ENCODE measurements around the gene EXD2.
"Not testable (repeated sequence)": the region's sequence is repeated elsewhere in the genome, so short reads cannot be mapped to it uniquely, and the experiment has no call there.

Gene EXD2

DNA sequence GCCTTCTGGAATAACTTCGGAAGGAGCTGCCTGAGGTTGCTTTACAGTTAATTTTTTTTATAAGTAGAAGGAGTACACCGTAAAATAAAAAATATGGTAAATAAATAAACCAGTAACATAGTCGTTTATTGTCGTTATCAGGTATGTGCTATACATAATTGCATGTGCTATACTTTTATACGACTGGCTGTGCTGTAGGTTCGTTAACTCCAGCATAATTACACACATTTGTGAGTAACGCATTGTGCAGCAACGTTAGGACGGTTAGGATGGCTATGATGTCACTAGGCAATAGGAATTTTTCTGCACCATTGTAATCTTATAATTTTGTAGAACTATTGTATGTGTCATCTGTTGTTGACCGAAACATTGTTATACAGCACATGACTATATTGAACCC, 8.5 kb downstream of the EXD2 start:
- DNase-seq (ENCODE audit: insufficient read length, low spot score) = no peak
- TF ChIP-seq, protein P1, sequence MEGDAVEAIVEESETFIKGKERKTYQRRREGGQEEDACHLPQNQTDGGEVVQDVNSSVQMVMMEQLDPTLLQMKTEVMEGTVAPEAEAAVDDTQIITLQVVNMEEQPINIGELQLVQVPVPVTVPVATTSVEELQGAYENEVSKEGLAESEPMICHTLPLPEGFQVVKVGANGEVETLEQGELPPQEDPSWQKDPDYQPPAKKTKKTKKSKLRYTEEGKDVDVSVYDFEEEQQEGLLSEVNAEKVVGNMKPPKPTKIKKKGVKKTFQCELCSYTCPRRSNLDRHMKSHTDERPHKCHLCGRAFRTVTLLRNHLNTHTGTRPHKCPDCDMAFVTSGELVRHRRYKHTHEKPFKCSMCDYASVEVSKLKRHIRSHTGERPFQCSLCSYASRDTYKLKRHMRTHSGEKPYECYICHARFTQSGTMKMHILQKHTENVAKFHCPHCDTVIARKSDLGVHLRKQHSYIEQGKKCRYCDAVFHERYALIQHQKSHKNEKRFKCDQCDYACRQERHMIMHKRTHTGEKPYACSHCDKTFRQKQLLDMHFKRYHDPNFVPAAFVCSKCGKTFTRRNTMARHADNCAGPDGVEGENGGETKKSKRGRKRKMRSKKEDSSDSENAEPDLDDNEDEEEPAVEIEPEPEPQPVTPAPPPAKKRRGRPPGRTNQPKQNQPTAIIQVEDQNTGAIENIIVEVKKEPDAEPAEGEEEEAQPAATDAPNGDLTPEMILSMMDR (IDR thresholded peaks at IDR 0.05; ENCODE audit: insufficient read depth, missing control alignments) = no peak
- no peak for FAIRE-seq

DNA sequence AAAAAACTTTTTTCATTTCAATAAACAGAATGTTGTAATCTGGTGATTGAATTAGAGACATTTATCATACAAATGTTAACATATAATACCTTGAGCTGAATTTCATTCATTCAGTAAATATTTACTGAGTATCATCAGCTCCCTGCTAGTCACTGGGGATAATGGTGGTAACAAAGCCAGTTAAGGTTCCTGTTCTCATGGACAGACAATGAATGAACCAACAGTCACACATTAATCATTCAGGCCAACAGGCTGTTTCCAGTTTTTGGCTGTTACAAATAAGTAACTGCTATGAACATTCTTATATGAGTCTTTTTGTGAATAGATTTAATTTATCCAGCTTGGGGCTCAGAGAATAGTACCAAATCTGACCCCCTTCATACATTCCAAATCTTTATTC, 13.5 kb downstream of the EXD2 start:
- DNase-seq (ENCODE audit: insufficient read length, low spot score) (no peak), FAIRE-seq (no peak)
- TF ChIP-seq, protein P1 (IDR thresholded peaks at IDR 0.05; ENCODE audit: insufficient read depth, missing control alignments) = no peak

DNA sequence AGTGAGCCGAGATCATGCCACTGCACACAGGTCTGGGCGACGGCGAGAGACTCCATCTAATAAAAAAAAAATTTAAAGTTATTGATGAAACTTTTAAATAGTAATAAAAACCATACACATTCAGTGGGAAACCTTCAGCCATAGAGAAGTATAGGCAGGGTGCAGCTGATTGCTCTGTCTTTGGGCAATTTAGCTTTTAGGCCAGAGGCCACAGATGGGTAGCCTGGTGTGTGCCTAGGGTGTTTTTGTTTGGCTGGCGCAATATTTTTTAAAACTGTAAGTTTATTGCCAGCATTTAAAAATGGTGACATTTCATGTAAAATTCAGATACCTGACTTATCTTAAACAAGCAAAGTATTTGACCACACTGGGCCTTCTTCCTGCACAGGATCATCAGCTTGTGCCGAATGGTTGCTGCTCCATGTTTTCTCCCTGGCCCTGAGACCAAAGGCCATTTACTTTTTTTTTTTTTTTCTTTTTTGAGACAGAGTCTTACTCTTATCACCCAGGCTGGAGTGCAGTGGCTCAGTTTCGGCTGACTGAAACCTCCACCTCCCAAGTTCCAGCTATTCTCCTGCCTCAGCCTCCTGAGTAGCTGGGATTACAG, 16.2 kb downstream of the EXD2 start:
- FAIRE-seq = no peak
- DNase-seq (ENCODE audit: insufficient read length, low spot score) = no peak

DNA sequence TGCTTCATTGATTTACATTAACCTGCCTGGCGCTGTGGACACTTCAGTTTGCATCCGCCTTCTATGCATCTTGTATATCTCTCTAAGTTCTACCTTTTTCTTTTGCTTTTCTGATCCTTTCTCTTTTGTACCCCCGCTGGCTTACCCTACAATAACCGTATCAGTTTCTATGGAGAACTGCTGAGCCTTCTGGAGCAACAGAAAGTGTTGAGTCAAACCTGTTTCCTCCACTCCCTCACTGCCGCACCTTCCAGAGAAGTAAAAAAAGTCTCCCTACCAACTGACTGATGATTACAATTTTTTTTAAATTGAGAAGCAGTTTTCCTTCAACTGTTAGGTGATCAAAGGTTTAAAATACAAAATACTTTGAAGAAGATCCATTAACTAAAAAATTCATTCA, 17.4 kb downstream of the EXD2 start:
- TF ChIP-seq, protein P1 (IDR thresholded peaks at IDR 0.05; ENCODE audit: insufficient read depth, missing control alignments) = no peak
- no peak for DNase-seq (ENCODE audit: insufficient read length, low spot score)
- FAIRE-seq = no peak

More for the DNA sequence above, 16.2 kb downstream of the EXD2 start:
- TF ChIP-seq, protein P1 (IDR thresholded peaks at IDR 0.05; ENCODE audit: insufficient read depth, missing control alignments) = no peak

DNA sequence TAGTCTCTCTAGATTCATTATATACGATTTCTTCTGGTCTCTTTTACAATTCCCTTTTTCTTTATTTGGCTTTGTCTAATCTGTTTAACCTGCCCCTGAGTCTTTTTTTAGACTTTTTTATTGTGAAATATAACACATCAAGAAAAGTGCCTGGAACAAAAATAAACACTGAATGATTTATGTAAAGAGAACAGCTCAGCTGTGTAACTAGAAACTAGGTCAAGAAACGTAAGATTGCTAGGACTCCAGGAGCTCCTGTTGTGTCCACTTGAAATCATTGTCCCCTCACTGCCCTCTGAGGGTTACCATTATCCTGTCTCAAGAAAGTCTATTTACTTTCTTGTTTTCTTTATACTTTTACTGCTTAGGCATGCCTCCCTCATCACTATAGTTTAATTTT, 23.1 kb downstream of the EXD2 start:
- DNase-seq (ENCODE audit: insufficient read length, low spot score) (no peak), FAIRE-seq (no peak)
- TF ChIP-seq, protein P1 (IDR thresholded peaks at IDR 0.05; ENCODE audit: insufficient read depth, missing control alignments) = no peak

DNA sequence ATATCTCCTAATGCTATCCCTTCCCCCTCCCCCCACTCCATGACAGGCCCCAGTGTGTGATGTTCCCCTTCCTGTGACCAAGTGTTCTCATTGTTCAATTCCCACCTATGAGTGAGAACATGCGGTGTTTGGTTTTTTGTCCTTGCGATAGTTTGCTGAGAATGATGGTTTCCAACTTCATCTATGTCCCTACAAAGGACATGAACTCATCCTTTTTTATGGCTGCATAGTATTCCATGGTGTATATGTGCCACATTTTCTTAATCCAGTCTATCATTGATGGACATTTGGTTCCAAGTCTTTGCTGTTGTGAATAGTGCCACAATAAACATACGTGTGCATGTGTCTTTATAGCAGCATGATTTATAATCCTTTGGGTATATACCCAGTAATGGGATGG, 26.4 kb downstream of the EXD2 start:
- FAIRE-seq; DNase-seq (ENCODE audit: insufficient read length, low spot score): not testable (repeated sequence)

DNA sequence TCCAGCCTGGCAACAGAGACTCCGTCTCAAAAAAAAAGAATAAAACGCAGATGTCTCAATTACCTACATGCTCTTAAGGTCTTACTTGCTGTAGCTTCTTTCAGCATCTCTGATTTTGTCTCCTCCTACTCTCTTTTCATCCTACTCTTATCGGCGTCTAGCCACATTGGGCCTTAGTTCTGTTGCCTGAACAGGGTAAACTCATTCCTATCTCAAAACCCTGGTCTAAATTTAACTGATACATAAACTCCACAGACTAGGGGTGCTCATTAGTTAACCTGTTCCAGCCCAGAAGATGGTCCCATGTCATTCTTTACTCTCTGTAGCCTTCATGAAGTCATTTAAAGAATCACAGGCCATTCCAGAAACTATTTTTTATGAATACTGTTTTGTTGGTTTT, 33.6 kb downstream of the EXD2 start:
- TF ChIP-seq, protein P1 (IDR thresholded peaks at IDR 0.05; ENCODE audit: insufficient read depth, missing control alignments) = no peak
- DNase-seq (ENCODE audit: insufficient read length, low spot score) = no peak
- no peak for FAIRE-seq

DNA sequence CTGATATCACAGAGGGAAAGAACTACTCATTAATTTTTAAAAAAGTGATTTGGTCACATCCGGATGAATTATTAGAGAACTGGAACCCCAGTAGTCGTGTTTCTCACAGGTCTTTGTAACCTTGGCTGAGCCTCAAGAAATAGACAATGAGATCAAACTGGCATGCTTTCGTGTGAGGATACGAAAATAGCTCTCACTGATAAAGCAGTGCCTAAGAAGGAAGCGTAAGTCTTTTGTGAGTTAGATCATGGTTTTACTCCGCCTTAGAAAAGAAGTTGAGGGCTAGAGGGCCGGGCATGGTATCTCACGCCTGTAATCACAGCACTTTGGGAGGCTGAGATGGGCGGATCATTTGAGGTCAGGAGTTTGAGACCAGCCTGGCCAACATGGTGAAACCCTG, 34.9 kb downstream of the EXD2 start:
- FAIRE-seq (no peak), DNase-seq (ENCODE audit: insufficient read length, low spot score) (no peak)
- TF ChIP-seq, protein P1 (IDR thresholded peaks at IDR 0.05; ENCODE audit: insufficient read depth, missing control alignments) = no peak
